ENCODE results near the gene UNC5C. TPM values are rescaled to one million over a fixed set of nuclear protein-coding genes. Genes with fewer than 3 reads are reported as not detected.
A peak's percentile ranks its signal among the peaks of the same experiment; 100 is the strongest.

The UNC5C gene
- total RNA-seq, 1 donor from 2014 or later: 0.39 TPM

DNA sequence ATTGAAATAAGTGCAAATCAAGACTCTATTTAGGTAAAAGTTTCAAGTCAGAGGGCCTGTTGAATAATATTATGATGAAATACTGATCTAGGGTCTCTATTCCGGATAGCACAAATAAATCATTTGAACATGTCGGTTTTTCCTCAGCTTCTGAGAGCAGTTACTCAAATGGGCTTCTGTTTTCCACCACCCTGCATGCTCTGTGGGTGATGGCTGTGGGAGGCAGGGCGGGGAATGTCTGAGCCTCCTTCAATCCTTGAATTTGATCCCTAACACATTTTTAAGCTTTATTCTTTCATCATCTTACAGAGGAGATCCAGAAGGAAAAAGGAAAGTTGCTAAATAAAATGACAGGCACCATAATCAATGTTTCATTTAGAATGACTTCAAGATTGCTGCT lies 8.5 kb downstream of the UNC5C start:
- peaks cover 50% of the 10 kb centered on the region for H3K4me1 Mint-ChIP-seq
- Histone ChIP-seq H3K4me3 (no peak overlapping the region), H4K20me1 (ENCODE audit: low read depth) (no peaks in the 10 kb centered on the region), H3K27me3 (peaks cover 3% of the 10 kb centered on the region), H3K36me3 (no peaks in the 10 kb centered on the region), H3K27ac (no peak overlapping the region), H3F3A (ENCODE audit: low read depth) (no peaks in the 10 kb centered on the region), H2AFZ (replicated peaks) (no peak overlapping the region), H3K9ac (no peak overlapping the region), H3K4me1 (no peaks in the 10 kb centered on the region), H3K4me2 (no peak overlapping the region), H3K79me2 (ENCODE audit: low read depth) (no peaks in the 10 kb centered on the region), H3K9me3 (ENCODE audit: low read depth) (no peaks in the 10 kb centered on the region)
- H3K27ac Mint-ChIP-seq: no peak overlapping the region
- H3K9me3 Mint-ChIP-seq: peaks cover 5% of the 10 kb centered on the region
- no peaks in the 10 kb centered on the region for H3K27me3 Mint-ChIP-seq (ENCODE audit: insufficient read depth, low read depth)
- peaks cover 43% of the 10 kb centered on the region for H3K36me3 Mint-ChIP-seq
- no peak for TF ChIP-seq EZH2phosphoT487 (IDR thresholded peaks at IDR 0.05)
- TF ChIP-seq, protein P1, sequence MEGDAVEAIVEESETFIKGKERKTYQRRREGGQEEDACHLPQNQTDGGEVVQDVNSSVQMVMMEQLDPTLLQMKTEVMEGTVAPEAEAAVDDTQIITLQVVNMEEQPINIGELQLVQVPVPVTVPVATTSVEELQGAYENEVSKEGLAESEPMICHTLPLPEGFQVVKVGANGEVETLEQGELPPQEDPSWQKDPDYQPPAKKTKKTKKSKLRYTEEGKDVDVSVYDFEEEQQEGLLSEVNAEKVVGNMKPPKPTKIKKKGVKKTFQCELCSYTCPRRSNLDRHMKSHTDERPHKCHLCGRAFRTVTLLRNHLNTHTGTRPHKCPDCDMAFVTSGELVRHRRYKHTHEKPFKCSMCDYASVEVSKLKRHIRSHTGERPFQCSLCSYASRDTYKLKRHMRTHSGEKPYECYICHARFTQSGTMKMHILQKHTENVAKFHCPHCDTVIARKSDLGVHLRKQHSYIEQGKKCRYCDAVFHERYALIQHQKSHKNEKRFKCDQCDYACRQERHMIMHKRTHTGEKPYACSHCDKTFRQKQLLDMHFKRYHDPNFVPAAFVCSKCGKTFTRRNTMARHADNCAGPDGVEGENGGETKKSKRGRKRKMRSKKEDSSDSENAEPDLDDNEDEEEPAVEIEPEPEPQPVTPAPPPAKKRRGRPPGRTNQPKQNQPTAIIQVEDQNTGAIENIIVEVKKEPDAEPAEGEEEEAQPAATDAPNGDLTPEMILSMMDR (IDR thresholded peaks at IDR 0.05): no peak
- no peak for TF ChIP-seq EZH2 (IDR thresholded peaks at IDR 0.05)
- no peak overlapping the region for H3K4me3 Mint-ChIP-seq
- no peak for DNase-seq (ENCODE audit: low spot score)

DNA sequence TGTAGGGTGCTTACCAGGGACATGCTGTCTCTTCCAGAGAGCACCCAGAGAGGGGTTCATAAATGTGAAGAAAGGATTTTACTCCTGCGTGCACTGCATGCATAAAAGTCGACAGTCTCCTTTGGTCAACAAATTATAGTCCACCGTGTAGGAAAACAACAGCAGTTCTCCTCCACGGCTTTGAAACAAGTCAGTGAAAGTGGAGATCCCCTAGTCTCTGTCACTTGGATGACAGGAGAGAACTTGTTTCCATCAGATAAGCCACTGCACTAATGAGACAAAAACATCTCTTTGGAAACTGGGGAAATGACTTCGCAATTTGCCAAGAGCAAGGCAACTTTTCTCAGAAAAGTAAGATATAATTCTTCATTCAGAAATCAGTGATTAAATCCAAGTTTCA lies 9.7 kb downstream of the UNC5C start:
- Histone ChIP-seq H3K79me2 (ENCODE audit: low read depth) (no peaks in the 10 kb centered on the region), H2AFZ (replicated peaks) (peak overlapping the region; percentile 37), H3K36me3 (no peaks in the 10 kb centered on the region), H3K9me3 (ENCODE audit: low read depth) (no peaks in the 10 kb centered on the region), H3K4me3 (no peak overlapping the region), H3K4me2 (no peak overlapping the region), H3K9ac (no peak overlapping the region), H3K4me1 (no peaks in the 10 kb centered on the region), H3K27me3 (no peaks in the 10 kb centered on the region), H3K27ac (no peak overlapping the region), H3F3A (ENCODE audit: low read depth) (no peaks in the 10 kb centered on the region), H4K20me1 (ENCODE audit: low read depth) (no peaks in the 10 kb centered on the region)
- Mint-ChIP-seq H3K27ac (no peak overlapping the region), H3K4me3 (no peak overlapping the region), H3K27me3 (ENCODE audit: insufficient read depth, low read depth) (no peaks in the 10 kb centered on the region), H3K9me3 (peaks cover 5% of the 10 kb centered on the region), H3K36me3 (peaks cover 44% of the 10 kb centered on the region), H3K4me1 (peaks cover 39% of the 10 kb centered on the region)
- no peak for DNase-seq (ENCODE audit: low spot score)
- TF ChIP-seq EZH2 (IDR thresholded peaks at IDR 0.05) (no peak), EZH2phosphoT487 (IDR thresholded peaks at IDR 0.05) (no peak)
- TF ChIP-seq, protein P1 (IDR thresholded peaks at IDR 0.05): no peak

DNA sequence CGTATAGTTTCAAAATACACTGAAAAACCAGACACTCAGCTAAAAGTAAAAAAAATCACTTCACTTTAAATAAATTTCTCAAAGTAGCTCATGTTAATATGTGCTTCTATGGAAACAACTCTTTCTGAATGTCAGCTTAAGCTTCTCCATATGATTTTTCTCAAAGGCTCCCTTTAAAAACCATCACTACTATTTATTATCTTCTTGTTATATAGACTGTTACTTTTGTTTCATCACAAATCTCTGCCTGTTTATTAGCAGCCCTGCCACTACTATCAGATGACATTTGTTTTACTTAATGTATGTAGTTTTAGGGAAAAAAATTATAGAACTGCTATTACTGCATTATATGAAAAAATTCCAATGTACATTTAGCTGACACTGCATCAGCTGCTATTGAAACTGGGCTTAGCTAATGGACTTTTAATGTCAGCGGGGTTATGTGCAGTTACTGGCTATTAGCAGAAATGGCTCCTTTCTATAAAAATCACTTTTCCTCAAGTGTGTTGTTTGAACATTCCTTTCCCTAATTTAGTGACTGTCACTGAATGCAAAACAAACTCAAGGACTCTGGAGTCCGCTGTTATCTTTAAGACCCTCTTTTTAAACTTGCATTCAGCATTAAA lies 10.8 kb downstream of the UNC5C start:
- Histone ChIP-seq H3K27ac (no peak overlapping the region), H3F3A (ENCODE audit: low read depth) (no peaks in the 10 kb centered on the region), H3K4me1 (no peaks in the 10 kb centered on the region), H3K79me2 (ENCODE audit: low read depth) (no peaks in the 10 kb centered on the region), H2AFZ (replicated peaks) (no peak overlapping the region), H3K27me3 (no peaks in the 10 kb centered on the region), H3K9ac (no peak overlapping the region), H3K36me3 (no peaks in the 10 kb centered on the region), H4K20me1 (ENCODE audit: low read depth) (no peaks in the 10 kb centered on the region), H3K4me3 (no peak overlapping the region), H3K4me2 (no peak overlapping the region), H3K9me3 (ENCODE audit: low read depth) (no peaks in the 10 kb centered on the region)
- H3K27ac Mint-ChIP-seq: no peak overlapping the region
- H3K4me1 Mint-ChIP-seq: peaks cover 35% of the 10 kb centered on the region
- peaks cover 4% of the 10 kb centered on the region for H3K9me3 Mint-ChIP-seq
- TF ChIP-seq, protein P1 (IDR thresholded peaks at IDR 0.05): no peak
- TF ChIP-seq EZH2phosphoT487 (IDR thresholded peaks at IDR 0.05) (no peak), EZH2 (IDR thresholded peaks at IDR 0.05) (no peak)
- no peak overlapping the region for H3K4me3 Mint-ChIP-seq
- DNase-seq (ENCODE audit: low spot score): no peak
- H3K27me3 Mint-ChIP-seq (ENCODE audit: insufficient read depth, low read depth): no peaks in the 10 kb centered on the region
- H3K36me3 Mint-ChIP-seq: peaks cover 38% of the 10 kb centered on the region

Measured in neural progenitor cell (in vitro differentiated cells).